ENCODE results near the gene NOD2. TPM values are rescaled to one million over a fixed set of nuclear protein-coding genes. Genes with fewer than 3 reads are reported as not detected.

Gene NOD2
- total RNA-seq, 1 experiment from 2014 or later = 0.11 TPM

DNA sequence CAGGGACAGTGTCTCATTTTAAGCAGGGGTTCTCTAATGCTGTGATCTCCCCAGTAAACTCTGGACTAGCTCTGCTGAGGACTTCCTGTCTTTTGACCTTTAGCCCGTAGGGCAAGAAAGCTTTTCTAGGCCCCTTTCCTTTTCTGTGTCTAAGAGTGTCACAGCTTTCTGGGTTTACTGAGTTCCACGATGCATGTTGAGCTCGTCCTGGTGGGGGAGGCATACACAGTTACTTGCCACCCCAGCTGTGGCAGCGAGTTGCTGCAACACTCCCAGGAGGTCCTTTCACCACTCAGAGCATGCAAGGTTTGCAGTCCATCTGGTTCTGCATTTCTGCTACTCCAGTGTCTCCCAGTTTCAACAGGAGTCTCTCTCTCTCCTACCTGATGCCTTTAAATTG lies 23.7 kb downstream of the NOD2 start:
- Mint-ChIP-seq H3K4me1 (peaks cover 12% of the 10 kb centered on the region), H3K9me3 (no peaks in the 10 kb centered on the region), H3K36me3 (no peaks in the 10 kb centered on the region), H3K27ac (no peak overlapping the region), H3K27me3 (ENCODE audit: low read depth) (no peaks in the 10 kb centered on the region), H3K4me3 (no peak overlapping the region)
- POLR2A ChIA-PET = no interaction called here
- ATAC-seq = no peak
- TF ChIP-seq PREB (CRISPR knock-in tag; IDR thresholded peaks at IDR 0.05; ENCODE audit: borderline replicate concordance) (no peak), TEAD4 (CRISPR knock-in tag; IDR thresholded peaks at IDR 0.05) (no peak), CREB1 (CRISPR knock-in tag; IDR thresholded peaks at IDR 0.05) (no peak), JUN (CRISPR knock-in tag; IDR thresholded peaks at IDR 0.05) (no peak), ATF6 (CRISPR knock-in tag; IDR thresholded peaks at IDR 0.05) (no peak)
- TF ChIP-seq, protein P1, sequence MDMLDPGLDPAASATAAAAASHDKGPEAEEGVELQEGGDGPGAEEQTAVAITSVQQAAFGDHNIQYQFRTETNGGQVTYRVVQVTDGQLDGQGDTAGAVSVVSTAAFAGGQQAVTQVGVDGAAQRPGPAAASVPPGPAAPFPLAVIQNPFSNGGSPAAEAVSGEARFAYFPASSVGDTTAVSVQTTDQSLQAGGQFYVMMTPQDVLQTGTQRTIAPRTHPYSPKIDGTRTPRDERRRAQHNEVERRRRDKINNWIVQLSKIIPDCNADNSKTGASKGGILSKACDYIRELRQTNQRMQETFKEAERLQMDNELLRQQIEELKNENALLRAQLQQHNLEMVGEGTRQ (CRISPR knock-in tag; IDR thresholded peaks at IDR 0.05) = no peak
- CTCF ChIA-PET = interaction anchor here (1.0 to 2.5 kb wide), 3 partner anchors 49 to 89 kb away, joined by 3 to 11 read pairs (median 3); no protein-coding TSS in a partner anchor
- no peak for DNase-seq (ENCODE audit: low spot score)

- TF ChIP-seq, protein P2, sequence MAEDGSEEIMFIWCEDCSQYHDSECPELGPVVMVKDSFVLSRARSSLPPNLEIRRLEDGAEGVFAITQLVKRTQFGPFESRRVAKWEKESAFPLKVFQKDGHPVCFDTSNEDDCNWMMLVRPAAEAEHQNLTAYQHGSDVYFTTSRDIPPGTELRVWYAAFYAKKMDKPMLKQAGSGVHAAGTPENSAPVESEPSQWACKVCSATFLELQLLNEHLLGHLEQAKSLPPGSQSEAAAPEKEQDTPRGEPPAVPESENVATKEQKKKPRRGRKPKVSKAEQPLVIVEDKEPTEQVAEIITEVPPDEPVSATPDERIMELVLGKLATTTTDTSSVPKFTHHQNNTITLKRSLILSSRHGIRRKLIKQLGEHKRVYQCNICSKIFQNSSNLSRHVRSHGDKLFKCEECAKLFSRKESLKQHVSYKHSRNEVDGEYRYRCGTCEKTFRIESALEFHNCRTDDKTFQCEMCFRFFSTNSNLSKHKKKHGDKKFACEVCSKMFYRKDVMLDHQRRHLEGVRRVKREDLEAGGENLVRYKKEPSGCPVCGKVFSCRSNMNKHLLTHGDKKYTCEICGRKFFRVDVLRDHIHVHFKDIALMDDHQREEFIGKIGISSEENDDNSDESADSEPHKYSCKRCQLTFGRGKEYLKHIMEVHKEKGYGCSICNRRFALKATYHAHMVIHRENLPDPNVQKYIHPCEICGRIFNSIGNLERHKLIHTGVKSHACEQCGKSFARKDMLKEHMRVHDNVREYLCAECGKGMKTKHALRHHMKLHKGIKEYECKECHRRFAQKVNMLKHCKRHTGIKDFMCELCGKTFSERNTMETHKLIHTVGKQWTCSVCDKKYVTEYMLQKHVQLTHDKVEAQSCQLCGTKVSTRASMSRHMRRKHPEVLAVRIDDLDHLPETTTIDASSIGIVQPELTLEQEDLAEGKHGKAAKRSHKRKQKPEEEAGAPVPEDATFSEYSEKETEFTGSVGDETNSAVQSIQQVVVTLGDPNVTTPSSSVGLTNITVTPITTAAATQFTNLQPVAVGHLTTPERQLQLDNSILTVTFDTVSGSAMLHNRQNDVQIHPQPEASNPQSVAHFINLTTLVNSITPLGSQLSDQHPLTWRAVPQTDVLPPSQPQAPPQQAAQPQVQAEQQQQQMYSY (CRISPR knock-in tag; IDR thresholded peaks at IDR 0.05) = no peak
- TF ChIP-seq HMGA2 (CRISPR knock-in tag; IDR thresholded peaks at IDR 0.05) (no peak), USF1 (CRISPR knock-in tag; IDR thresholded peaks at IDR 0.05) (no peak), ATF3 (CRISPR knock-in tag; conservative IDR thresholded peaks at IDR 0.05) (no peak), RELA (CRISPR knock-in tag; IDR thresholded peaks at IDR 0.05; ENCODE audit: borderline replicate concordance) (no peak)
- TF ChIP-seq, protein P3, sequence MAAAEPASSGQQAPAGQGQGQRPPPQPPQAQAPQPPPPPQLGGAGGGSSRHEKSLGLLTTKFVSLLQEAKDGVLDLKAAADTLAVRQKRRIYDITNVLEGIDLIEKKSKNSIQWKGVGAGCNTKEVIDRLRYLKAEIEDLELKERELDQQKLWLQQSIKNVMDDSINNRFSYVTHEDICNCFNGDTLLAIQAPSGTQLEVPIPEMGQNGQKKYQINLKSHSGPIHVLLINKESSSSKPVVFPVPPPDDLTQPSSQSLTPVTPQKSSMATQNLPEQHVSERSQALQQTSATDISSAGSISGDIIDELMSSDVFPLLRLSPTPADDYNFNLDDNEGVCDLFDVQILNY (CRISPR knock-in tag; IDR thresholded peaks at IDR 0.05) = no peak
- TF ChIP-seq, protein P4, sequence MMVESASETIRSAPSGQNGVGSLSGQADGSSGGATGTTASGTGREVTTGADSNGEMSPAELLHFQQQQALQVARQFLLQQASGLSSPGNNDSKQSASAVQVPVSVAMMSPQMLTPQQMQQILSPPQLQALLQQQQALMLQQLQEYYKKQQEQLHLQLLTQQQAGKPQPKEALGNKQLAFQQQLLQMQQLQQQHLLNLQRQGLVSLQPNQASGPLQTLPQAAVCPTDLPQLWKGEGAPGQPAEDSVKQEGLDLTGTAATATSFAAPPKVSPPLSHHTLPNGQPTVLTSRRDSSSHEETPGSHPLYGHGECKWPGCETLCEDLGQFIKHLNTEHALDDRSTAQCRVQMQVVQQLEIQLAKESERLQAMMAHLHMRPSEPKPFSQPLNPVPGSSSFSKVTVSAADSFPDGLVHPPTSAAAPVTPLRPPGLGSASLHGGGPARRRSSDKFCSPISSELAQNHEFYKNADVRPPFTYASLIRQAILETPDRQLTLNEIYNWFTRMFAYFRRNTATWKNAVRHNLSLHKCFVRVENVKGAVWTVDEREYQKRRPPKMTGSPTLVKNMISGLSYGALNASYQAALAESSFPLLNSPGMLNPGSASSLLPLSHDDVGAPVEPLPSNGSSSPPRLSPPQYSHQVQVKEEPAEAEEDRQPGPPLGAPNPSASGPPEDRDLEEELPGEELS (CRISPR knock-in tag; IDR thresholded peaks at IDR 0.05) = no peak
- Mint-ChIP-seq H3K4me1 (peaks cover 12% of the 10 kb centered on the region), H3K4me3 (no peak overlapping the region), H3K9me3 (no peaks in the 10 kb centered on the region), H3K27ac (no peak overlapping the region), H3K36me3 (no peaks in the 10 kb centered on the region), H3K27me3 (ENCODE audit: low read depth) (no peaks in the 10 kb centered on the region)
- ChIA-PET CTCF (interaction anchor here (2.5 kb wide), 1 partner anchor 89 kb away, joined by 11 read pairs; no protein-coding TSS in a partner anchor), POLR2A (no interaction called here)
- DNase-seq (ENCODE audit: low spot score) (no peak), ATAC-seq (no peak)
Observed at GRCh38 chr16:50717494-50717893, 24.1 kb downstream of the NOD2 start.
